Measurements from ENCODE around the gene AHRR. TPM values are rescaled to one million over a fixed set of nuclear protein-coding genes. Genes with fewer than 3 reads are reported as not detected.

AHRR gene
- total RNA-seq, 1 experiment from 2014 or later = 2.2 TPM

DNA sequence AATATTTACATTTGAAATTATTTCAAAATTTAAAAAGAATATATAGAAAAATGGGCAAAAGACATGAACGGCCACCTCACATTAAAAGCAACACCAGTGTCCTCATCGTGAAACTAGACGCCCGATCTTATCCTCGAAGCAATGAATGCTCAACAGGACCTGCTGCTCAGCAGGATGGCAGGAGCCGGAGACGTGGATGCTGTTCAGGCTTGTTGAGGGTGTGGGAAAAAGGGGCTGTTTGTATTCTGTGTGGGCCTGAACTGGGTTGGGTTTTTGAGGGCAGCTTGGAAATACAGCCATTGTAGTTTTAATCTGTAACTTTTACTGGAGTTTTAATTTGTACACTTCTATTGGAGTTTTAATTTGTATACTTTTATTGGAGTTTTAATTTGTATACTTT lies 141.8 kb downstream of the AHRR start:
- no peak overlapping the region for H2AFZ ChIP-seq (ENCODE audit: low read length)

More for the DNA sequence above, 141.8 kb downstream of the AHRR start:
- Histone ChIP-seq H3K18ac (ENCODE audit: insufficient read length, low read depth, low read length) (no peak overlapping the region), H3K23ac (ENCODE audit: insufficient read length, low read depth, low read length) (no peak overlapping the region), H2BK20ac (ENCODE audit: low read depth, low read length, poor library complexity, severe bottlenecking) (no peak overlapping the region), H4K91ac (ENCODE audit: insufficient read length, low read depth, low read length) (no peak overlapping the region), H2BK120ac (ENCODE audit: low read depth, low read length, poor library complexity, severe bottlenecking) (no peak overlapping the region), H4K5ac (ENCODE audit: insufficient read length, low read depth, low read length) (no peak overlapping the region), H2AK5ac (ENCODE audit: insufficient read length, low read length) (no peak overlapping the region), H2BK12ac (ENCODE audit: insufficient read length, low read depth, low read length) (no peak overlapping the region), H3K56ac (ENCODE audit: insufficient read length, low read depth, low read length) (no peak overlapping the region), H2BK15ac (ENCODE audit: low read depth, low read length) (no peak overlapping the region), H4K8ac (replicated peaks; ENCODE audit: insufficient read length, low read depth, low read length) (no peak overlapping the region), H3K4me1 (ENCODE audit: insufficient read depth, low read length) (no peaks in the 10 kb centered on the region), H4K20me1 (ENCODE audit: control insufficient read depth, insufficient read depth, insufficient read length) (no peaks in the 10 kb centered on the region), H3K9ac (ENCODE audit: extremely low read depth, insufficient read length, low read length) (no peak overlapping the region), H3K23me2 (ENCODE audit: insufficient read length, low read depth, low read length, poor library complexity, severe bottlenecking) (no peaks in the 10 kb centered on the region), H3K4me2 (ENCODE audit: insufficient read depth, insufficient read length, low read length) (no peak overlapping the region), H3K14ac (ENCODE audit: insufficient read depth, low read length) (no peak overlapping the region), H3K79me2 (ENCODE audit: insufficient read depth, low read length) (no peaks in the 10 kb centered on the region), H2BK5ac (ENCODE audit: insufficient read length, low read length) (no peak overlapping the region), H3K27ac (ENCODE audit: insufficient read length, low read depth, low read length) (no peak overlapping the region), H3T11ph (ENCODE audit: low read length) (no peak overlapping the region), H3K4ac (ENCODE audit: low read depth, low read length) (no peak overlapping the region), H3K27me3 (ENCODE audit: insufficient read depth, low read length) (no peaks in the 10 kb centered on the region), H3K9me3 (ENCODE audit: control insufficient read depth, low read depth, low read length) (no peaks in the 10 kb centered on the region), H3K79me1 (ENCODE audit: insufficient read depth, low read depth, low read length, poor library complexity, severe bottlenecking) (no peaks in the 10 kb centered on the region)
- H3K4me1 Mint-ChIP-seq = no peaks in the 10 kb centered on the region
- H3K4me3 Mint-ChIP-seq = no peak overlapping the region
- peaks cover 17 to 50% (median 48%) of the 10 kb centered on the region in 3 experiments; a peak in 6 of 7 replicates for H3K36me3 Mint-ChIP-seq (ENCODE audit: insufficient read depth in 1 of 3, low read depth in 3 of 3)
- DNase-seq = peak; percentile 8
- WGBS (ENCODE audit: extremely low coverage, insufficient read length, low lambda C conversion rate) = no CpG with 5 or more reads among the region's 7 CpGs
- TF ChIP-seq, protein P1, sequence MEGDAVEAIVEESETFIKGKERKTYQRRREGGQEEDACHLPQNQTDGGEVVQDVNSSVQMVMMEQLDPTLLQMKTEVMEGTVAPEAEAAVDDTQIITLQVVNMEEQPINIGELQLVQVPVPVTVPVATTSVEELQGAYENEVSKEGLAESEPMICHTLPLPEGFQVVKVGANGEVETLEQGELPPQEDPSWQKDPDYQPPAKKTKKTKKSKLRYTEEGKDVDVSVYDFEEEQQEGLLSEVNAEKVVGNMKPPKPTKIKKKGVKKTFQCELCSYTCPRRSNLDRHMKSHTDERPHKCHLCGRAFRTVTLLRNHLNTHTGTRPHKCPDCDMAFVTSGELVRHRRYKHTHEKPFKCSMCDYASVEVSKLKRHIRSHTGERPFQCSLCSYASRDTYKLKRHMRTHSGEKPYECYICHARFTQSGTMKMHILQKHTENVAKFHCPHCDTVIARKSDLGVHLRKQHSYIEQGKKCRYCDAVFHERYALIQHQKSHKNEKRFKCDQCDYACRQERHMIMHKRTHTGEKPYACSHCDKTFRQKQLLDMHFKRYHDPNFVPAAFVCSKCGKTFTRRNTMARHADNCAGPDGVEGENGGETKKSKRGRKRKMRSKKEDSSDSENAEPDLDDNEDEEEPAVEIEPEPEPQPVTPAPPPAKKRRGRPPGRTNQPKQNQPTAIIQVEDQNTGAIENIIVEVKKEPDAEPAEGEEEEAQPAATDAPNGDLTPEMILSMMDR (conservative IDR thresholded peaks at IDR 0.05) = no peak
- H3K27me3 Mint-ChIP-seq (ENCODE audit: low read depth) = no peaks in the 10 kb centered on the region
- no peaks in the 10 kb centered on the region for H3K9me3 Mint-ChIP-seq
- H3K27ac Mint-ChIP-seq = no peak overlapping the region
